Activated CD8-positive, alpha-beta memory T cell treated with anti-CD3 and anti-CD28 coated beads for 36 hours (primary cell): ENCODE measurements around the gene PIEZO2. TPM values are rescaled to one million over a fixed set of nuclear protein-coding genes. Genes with fewer than 3 reads are reported as not detected.
"Not testable (repeated sequence)": the region's sequence is repeated elsewhere in the genome, so short reads cannot be mapped to it uniquely, and the experiment has no call there.

Experiments used
- CTCF ChIA-PET: fragments of 350-600 bp; sonication (Branson Sonifier 250); formaldehyde crosslinking; loops from one replicate; lab custom pipeline; 2021; ENCODE audit warnings: antibody characterized with exemption; lab: Charles Lee
- POLR2A ChIA-PET: fragments of 350-600 bp; sonication (Branson Sonifier 250); formaldehyde crosslinking; loops from one replicate; lab custom pipeline; 2021; ENCODE audit warnings: antibody characterized with exemption; lab: Charles Lee
- total RNA-seq, 2 experiments: library from RNA; stranded (reverse); gene quantifications; one replicate each; pipeline ENCODE4 v1.2.3, GENCODE V29; 2021

The PIEZO2 gene
- total RNA-seq, 2 experiments from 2014 or later, result not detected

- CTCF ChIA-PET, result interaction anchor here (1.4 to 1.5 kb wide), 2 partner anchors 14 to 303 kb away, joined by 3 to 4 read pairs; no protein-coding TSS in a partner anchor
Measured at GRCh38 chr18:11154368-11154989, 5.1 kb upstream of the PIEZO2 start.

GRCh38 chr18:11153097-11153496 lies 3.7 kb upstream of the PIEZO2 start:
- CTCF ChIA-PET, result no interaction called here
- POLR2A ChIA-PET, result no interaction called here

More at GRCh38 chr18:11154368-11154989, 5.1 kb upstream of the PIEZO2 start:
- POLR2A ChIA-PET, result no interaction called here

DNA sequence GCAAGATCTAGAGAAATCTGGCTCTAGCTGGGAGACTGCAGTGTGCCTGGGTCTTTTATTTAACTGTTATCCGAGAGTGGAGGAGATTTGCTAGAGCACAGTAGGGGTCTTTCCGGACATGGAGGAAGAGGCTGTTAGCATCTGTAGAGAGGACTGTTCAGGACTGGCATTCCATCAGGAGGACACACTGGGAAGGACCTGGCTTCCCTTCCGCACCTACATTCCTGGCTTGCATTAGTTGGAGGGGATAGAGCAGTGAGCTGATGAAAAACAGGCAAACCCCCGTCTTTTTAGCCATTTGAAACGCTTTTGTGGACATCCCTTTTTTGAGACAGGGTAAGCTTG lies 874 bp upstream of the PIEZO2 start:
- POLR2A ChIA-PET, result no interaction called here
- CTCF ChIA-PET, result interaction anchor here (1.1 kb wide), 1 partner anchor 14 kb away, joined by 3 read pairs; no protein-coding TSS in a partner anchor

DNA sequence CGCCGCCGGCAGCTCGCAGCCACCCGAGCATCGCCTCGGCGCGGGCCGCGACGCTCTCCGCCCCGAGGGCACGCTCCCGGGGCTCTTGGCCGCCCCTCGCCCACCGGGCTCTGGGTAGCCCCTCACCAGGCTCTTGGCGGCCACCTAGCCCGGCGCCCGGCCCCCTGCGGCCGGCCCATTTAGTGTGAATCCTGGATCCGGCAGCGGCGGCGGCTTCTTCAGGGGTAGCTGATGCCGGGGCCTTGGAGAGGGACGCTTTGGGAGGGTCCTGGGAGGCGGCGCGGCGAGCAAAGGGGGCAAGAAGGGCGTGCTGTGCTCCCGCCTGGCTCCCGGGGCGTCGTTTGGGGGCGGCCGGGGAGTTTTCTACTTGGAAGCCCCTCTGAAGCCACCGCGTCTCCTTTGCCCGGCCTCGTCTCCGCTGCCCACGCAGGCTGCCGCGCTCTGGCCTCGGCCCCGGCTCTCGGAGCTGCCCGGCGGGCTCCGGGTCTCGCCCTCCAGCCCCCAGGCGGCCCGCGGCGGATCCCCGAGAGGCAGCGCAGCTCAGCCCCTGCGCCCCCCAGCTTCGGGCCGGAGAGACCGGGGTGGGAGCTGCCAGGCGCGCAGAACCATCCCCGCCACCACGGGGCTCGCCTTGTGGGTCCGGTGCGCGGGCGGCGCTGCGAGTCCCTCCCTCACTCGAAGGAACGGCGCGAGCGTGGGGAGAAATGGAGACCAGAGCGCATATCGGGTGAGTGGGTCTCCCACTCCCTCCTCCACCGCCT lies 509 bp downstream of the PIEZO2 start:
- CTCF ChIA-PET, result no interaction called here
- POLR2A ChIA-PET, result no interaction called here

- ChIA-PET CTCF (no interaction called here), POLR2A (no interaction called here)
Measured at GRCh38 chr18:11147962-11148679, 1.2 kb downstream of the PIEZO2 start.

- ChIA-PET CTCF (no interaction called here), POLR2A (no interaction called here)
Measured at GRCh38 chr18:11147371-11147951, 1.9 kb downstream of the PIEZO2 start.

DNA sequence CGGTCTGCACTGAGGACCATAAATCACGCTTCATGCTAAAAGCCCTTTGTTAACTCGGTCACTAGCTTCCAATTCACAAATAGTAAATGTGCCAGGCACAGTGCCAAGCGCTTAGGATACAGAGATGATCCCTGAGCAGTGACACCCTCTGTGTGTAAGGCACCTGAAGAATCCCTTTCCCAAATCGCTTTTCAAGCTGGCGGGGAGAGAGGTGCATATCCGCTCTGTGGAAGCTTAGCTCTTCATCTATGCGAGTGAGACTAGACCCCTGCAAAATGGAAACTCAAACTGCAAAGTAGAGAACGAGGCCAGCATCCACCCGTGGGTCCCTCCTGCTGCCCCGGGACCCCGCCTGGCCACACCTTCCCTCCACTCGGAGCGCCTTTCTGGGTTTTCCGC lies 2.4 kb downstream of the PIEZO2 start:
- CTCF ChIA-PET, result no interaction called here
- POLR2A ChIA-PET, result no interaction called here

GRCh38 chr18:11146238-11146946 lies 3.0 kb downstream of the PIEZO2 start:
- POLR2A ChIA-PET, result no interaction called here

GRCh38 chr18:11145413-11146191 lies 3.8 kb downstream of the PIEZO2 start:
- POLR2A ChIA-PET, result no interaction called here
- CTCF ChIA-PET, result no interaction called here

More at GRCh38 chr18:11146238-11146946, 3.0 kb downstream of the PIEZO2 start:
- CTCF ChIA-PET, result no interaction called here

DNA sequence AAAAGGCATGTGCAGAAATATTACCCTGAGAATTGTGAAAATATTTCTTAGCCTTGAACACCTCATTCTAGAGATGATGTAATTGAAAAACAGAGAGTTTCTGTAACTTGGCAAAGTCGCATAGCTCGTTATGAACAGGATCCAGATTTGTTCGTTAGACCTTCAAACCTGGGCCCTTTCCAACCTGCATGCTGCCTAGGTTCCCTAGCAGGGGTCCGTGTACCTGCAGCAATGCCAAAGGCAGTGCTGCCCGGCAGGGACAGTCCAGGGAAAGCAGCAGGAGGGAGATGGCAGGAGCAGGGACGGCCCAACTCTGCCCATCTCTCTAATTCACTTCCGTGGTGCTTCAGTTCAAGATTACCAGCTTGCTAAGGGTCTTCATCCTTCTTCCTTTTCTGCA lies 12.0 kb downstream of the PIEZO2 start:
- POLR2A ChIA-PET, result no interaction called here
- CTCF ChIA-PET, result interaction anchor here (0.5 kb wide), 1 partner anchor 15 kb away, joined by 3 read pairs; no protein-coding TSS in a partner anchor

- POLR2A ChIA-PET, result no interaction called here
Measured at GRCh38 chr18:11136241-11136640, 13.1 kb downstream of the PIEZO2 start.

GRCh38 chr18:11134940-11135339 lies 14.4 kb downstream of the PIEZO2 start:
- ChIA-PET POLR2A (no interaction called here), CTCF (interaction anchor here (0.7 kb wide), 1 partner anchor 1793 kb away, joined by 3 read pairs; no protein-coding TSS in a partner anchor)

More at GRCh38 chr18:11136241-11136640, 13.1 kb downstream of the PIEZO2 start:
- CTCF ChIA-PET, result interaction anchor here (1.2 kb wide), 1 partner anchor 14 kb away, joined by 3 read pairs; no protein-coding TSS in a partner anchor

DNA sequence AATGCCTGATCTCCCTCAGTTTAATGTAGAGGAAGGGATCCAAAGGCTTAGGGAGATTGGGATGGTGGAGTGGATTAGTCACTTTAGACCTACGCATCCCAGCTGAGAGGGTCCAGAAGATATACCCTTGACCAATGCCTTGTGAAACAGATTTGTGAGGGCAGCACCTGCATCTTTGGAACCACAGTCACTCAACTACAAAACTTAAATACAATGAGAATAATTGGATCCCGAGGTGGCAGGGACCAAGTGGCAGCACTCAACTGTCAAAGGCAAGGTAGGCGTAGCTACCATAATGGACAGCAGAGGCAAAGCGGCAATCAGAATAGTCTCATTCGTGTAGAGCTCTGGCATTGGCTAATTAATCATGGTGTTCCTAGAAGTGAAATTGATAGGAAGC lies 20.3 kb downstream of the PIEZO2 start:
- CTCF ChIA-PET, POLR2A ChIA-PET: not testable (repeated sequence)

DNA sequence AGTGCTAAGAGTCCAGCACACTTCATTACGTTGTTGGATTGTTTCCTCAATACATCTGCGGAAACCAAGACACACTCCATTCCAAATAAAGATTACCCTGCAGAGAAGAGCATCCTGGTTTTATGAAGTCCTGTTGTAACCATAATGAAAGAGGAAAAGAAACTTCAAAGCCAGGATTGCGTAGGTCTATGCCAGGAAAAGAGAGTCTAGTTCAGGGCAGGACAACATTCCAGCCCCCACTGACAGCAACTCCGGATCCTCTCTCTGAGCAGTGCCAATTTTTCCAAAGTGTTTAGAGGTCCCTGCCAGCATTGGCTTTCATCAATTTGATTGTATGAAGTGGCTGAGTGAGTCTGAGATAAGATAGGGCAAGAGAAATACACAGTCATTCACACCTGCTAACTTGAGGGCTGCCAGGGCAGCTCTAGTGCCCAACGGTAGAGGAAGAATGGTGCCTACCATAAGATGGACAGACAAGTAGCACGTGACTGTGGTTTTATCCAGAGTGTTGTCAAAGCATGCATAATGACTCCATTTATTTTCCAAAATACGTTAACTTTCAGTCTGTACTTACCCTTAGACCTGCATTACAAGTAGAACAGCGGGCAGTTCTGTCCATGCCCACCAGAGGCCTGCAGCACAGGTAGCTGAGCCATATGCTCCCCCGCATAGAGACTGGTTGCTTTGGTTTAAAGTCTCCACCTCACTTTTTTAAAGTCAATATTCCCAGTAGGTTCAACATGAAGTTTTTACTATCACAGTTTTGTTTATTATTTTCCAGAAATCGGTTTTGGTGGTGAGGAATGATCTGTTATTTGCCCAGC lies 23.7 kb downstream of the PIEZO2 start:
- ChIA-PET CTCF (no interaction called here), POLR2A (no interaction called here)

DNA sequence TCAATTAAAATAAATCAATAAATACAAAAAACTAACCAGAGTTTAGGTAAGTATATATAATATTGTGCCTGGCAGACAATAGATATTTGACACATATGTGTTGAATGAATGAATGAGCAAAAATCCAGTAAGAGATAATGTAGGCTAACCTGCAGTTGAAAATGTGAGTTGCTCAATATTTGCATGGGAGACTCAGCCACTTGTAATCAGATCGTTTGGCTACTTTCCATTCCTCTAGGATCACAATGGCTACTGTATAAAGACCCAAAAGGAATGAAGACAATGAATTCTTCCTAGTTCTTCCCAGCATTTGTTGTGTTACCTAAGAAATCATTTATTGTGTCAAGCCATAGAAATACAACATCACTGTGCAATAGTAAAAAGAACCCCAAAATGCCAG lies 25.3 kb downstream of the PIEZO2 start:
- ChIA-PET CTCF (no interaction called here), POLR2A (no interaction called here)

GRCh38 chr18:11121443-11121849 lies 27.9 kb downstream of the PIEZO2 start:
- CTCF ChIA-PET, result no interaction called here
- POLR2A ChIA-PET, result no interaction called here

DNA sequence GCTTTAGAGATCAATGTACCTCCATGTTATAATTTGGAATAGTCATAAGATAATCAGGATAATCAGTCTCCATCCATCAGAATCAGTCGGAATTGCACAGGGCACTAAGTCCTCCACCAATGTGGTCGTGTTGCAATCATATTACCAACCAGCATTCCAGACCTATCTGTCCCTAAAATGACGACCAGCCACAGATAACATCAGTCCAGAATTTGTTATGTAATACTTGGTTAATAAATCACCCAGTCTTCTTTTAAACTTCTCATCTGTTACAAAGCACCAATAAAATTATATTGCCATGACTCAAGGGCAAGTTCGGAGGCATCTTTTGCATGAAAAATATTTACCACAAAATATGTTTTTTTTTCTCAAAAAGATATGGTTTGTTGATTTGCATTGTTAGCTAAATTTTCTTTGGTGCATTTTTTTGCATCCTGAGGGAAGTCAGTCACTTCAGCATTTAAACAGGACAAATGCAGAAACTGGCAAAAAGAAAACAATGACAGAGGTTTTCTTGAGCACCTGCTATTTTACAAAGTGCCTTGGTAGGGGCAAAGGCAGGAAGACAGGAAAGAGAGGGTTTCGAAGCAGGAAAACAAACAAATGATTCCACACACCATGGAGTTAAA lies 29.3 kb downstream of the PIEZO2 start:
- ChIA-PET POLR2A (no interaction called here), CTCF (no interaction called here)
